Fibroblast of lung (primary cell): ENCODE measurements around the gene TYSND1.

Source experiments
- EZH2 ChIP-seq: IDR thresholded peaks from 2 replicates; pipeline ENCODE4 v1.5.1; 2012; ENCODE audit warnings: low read length, control low read depth, mild to moderate bottlenecking; ENCODE audit errors: missing control alignments
- TF ChIP-seq, protein P1 (sequence below), 2 donors: IDR thresholded peaks in 1 of 2; conservative IDR thresholded peaks in 1 of 2; 1 replicate in 1 of 2; 2 replicates in 1 of 2; pipeline ENCODE4 v1.5.1; 2011 to 2012; ENCODE audit warnings: low read length in 2 of 2, control low read depth in 1 of 2, inconsistent platforms in 1 of 2, low read depth in 1 of 2, mild to moderate bottlenecking in 1 of 2

- no peak for TF ChIP-seq EZH2
- TF ChIP-seq, protein P1, sequence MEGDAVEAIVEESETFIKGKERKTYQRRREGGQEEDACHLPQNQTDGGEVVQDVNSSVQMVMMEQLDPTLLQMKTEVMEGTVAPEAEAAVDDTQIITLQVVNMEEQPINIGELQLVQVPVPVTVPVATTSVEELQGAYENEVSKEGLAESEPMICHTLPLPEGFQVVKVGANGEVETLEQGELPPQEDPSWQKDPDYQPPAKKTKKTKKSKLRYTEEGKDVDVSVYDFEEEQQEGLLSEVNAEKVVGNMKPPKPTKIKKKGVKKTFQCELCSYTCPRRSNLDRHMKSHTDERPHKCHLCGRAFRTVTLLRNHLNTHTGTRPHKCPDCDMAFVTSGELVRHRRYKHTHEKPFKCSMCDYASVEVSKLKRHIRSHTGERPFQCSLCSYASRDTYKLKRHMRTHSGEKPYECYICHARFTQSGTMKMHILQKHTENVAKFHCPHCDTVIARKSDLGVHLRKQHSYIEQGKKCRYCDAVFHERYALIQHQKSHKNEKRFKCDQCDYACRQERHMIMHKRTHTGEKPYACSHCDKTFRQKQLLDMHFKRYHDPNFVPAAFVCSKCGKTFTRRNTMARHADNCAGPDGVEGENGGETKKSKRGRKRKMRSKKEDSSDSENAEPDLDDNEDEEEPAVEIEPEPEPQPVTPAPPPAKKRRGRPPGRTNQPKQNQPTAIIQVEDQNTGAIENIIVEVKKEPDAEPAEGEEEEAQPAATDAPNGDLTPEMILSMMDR (conservative IDR thresholded peaks at IDR 0.05 in 1 of 2, IDR thresholded peaks at IDR 0.05 in 1 of 2; ENCODE audit: low read depth in 1 of 2, low read length in 2 of 2): no peak
These were observed 7.1 kb downstream of the TYSND1 start for GRCh38 chr10:70139151-70139996.
